HG03103 (cell line): Measurements from ENCODE around the gene LTB.

Experiments
- ATAC-seq: cut with Tn5 transposase; IDR thresholded peaks from one replicate; pipeline ENCODE4 v1.9.1; 2021; ENCODE audit warnings: low read depth; ENCODE audit not compliant: unreplicated experiment

The LTB gene

GRCh38 chr6:31576897-31577578, 5.2 kb downstream of the LTB start:
- ATAC-seq: no peak

- no peak for ATAC-seq
These were observed 6.1 kb downstream of the LTB start for GRCh38 chr6:31575952-31576685.

GRCh38 chr6:31575335-31575901, 6.8 kb downstream of the LTB start, which contains the start of gene TNF:
Gene TNF (plus strand): TSS chr6:31575565. CDS start chr6:31575742, 177 bp downstream.
- no peak for ATAC-seq

- no peak for ATAC-seq
These were observed 7.8 kb downstream of the LTB start for GRCh38 chr6:31574106-31575061.

- no peak for ATAC-seq
These were observed 8.8 kb downstream of the LTB start for GRCh38 chr6:31573239-31574105.

- no peak for ATAC-seq
These were observed 9.9 kb downstream of the LTB start, which contains the start of gene LTA for GRCh38 chr6:31572041-31572911. Gene LTA (plus strand): TSS chr6:31572289. CDS start chr6:31572743, 454 bp downstream.

GRCh38 chr6:31569861-31570536, 12.2 kb downstream of the LTB start:
- ATAC-seq: no peak

- ATAC-seq: peak; percentile 65
These were observed 13.7 kb downstream of the LTB start for GRCh38 chr6:31568537-31568961.

GRCh38 chr6:31567531-31568370, 14.5 kb downstream of the LTB start:
- ATAC-seq: no peak

- ATAC-seq: no peak
These were observed 21.5 kb downstream of the LTB start for GRCh38 chr6:31560697-31561058.

- peak; percentile 54 for ATAC-seq
These were observed 22.1 kb downstream of the LTB start for GRCh38 chr6:31559958-31560696.

GRCh38 chr6:31559606-31559957, 22.6 kb downstream of the LTB start:
- ATAC-seq: no peak

GRCh38 chr6:31558631-31559500, 23.4 kb downstream of the LTB start:
- no peak for ATAC-seq

GRCh38 chr6:31558318-31558625, 24.0 kb downstream of the LTB start:
- ATAC-seq: no peak

GRCh38 chr6:31557443-31558317, 24.5 kb downstream of the LTB start:
- ATAC-seq: no peak
